ENCODE measurements around the gene NCK1.

DNA sequence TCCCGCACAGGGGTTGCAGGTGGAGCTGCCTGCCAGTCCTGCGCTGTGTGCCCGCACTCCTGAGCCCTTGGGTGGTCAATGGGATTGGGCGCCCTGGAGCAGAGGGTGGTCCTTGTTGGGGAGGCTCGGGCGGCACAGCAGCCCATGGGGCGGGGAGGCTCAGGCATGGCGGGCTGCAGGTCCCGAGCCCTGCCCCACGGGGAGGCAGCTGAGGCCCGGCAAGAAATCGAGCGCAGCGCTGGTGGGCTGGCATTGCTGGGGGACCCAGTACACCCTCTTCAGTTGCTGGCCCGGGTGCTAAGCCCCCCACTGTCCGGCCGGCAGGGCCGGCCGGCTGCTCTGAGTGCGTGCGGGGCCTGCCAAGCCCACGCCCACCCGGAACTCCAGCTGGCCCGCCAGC is 27.9 kb downstream of the NCK1 start:
- no peak for TF ChIP-seq BHLHE40 (IDR thresholded peaks at IDR 0.05; ENCODE audit: borderline replicate concordance)
- no peak for TF ChIP-seq SP1 (IDR thresholded peaks at IDR 0.05)
- no peak for TF ChIP-seq PKNOX1 (IDR thresholded peaks at IDR 0.05)
- no peak for TF ChIP-seq L3MBTL2 (conservative IDR thresholded peaks at IDR 0.05)
- no peak for TF ChIP-seq FOXM1 (IDR thresholded peaks at IDR 0.05; ENCODE audit: borderline replicate concordance)
- TF ChIP-seq SUZ12 (IDR thresholded peaks at IDR 0.05), result no peak
- no peak for TF ChIP-seq FOXA1 (IDR thresholded peaks at IDR 0.05)
- TF ChIP-seq ZNF384 (IDR thresholded peaks at IDR 0.05), result no peak
- no peak for TF ChIP-seq HDGF (IDR thresholded peaks at IDR 0.05; ENCODE audit: borderline replicate concordance)
- TF ChIP-seq TARDBP (IDR thresholded peaks at IDR 0.05), result no peak
- TF ChIP-seq CTBP1 (IDR thresholded peaks at IDR 0.05; ENCODE audit: borderline replicate concordance), result no peak
- no peak for TF ChIP-seq ELF4 (IDR thresholded peaks at IDR 0.05)
- no peak for TF ChIP-seq NFRKB (IDR thresholded peaks at IDR 0.05)

All from HEK293T (cell line).